ENCODE data around the gene UBR4.
"Not testable (repeated sequence)": the region's sequence is repeated elsewhere in the genome, so short reads cannot be mapped to it uniquely, and the experiment has no call there.

The UBR4 gene

GRCh38 chr1:19239876-19240275 lies 29.8 kb upstream of the UBR4 start:
- DNase-seq (ENCODE audit: insufficient read length) (no peak), FAIRE-seq (no peak)
- TF ChIP-seq TAF1 (IDR thresholded peaks at IDR 0.05; ENCODE audit: borderline replicate concordance, low read depth, low read length) (no peak), POLR2A (IDR thresholded peaks at IDR 0.05; ENCODE audit: low read depth, low read length) (no peak), POLR2AphosphoS5 (IDR thresholded peaks at IDR 0.05; ENCODE audit: low read depth, low read length) (no peak)

- FAIRE-seq = no peak
- no peak for TF ChIP-seq POLR2A (IDR thresholded peaks at IDR 0.05; ENCODE audit: low read depth, low read length)
- no peak for TF ChIP-seq TAF1 (IDR thresholded peaks at IDR 0.05; ENCODE audit: borderline replicate concordance, low read depth, low read length)
- no peak for TF ChIP-seq POLR2AphosphoS5 (IDR thresholded peaks at IDR 0.05; ENCODE audit: low read depth, low read length)
Measured at GRCh38 chr1:19234224-19234623, 24.2 kb upstream of the UBR4 start.

DNA sequence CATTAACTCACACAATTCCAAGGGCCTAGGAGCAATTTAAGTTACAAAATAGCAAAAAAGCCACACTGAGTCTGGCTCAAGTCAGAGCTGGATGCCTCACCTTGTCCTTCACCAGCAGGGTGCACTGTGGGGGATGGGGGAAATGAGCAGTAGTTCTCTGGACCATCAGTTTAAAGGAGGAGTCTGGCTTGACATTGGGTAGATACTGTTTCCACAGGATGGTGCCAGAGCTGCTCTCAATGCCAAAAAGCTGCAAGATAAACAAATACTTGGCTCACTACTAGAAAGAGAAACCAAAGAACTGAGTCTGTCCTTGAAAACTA lies 22.4 kb upstream of the UBR4 start:
- DNase-seq (ENCODE audit: insufficient read length) (no peak), FAIRE-seq (no peak)
- TF ChIP-seq POLR2A (IDR thresholded peaks at IDR 0.05; ENCODE audit: low read depth, low read length) (no peak), TAF1 (IDR thresholded peaks at IDR 0.05; ENCODE audit: borderline replicate concordance, low read depth, low read length) (no peak), POLR2AphosphoS5 (IDR thresholded peaks at IDR 0.05; ENCODE audit: low read depth, low read length) (no peak)

More at GRCh38 chr1:19234224-19234623, 24.2 kb upstream of the UBR4 start:
- DNase-seq (ENCODE audit: insufficient read length) = no peak

- FAIRE-seq; DNase-seq (ENCODE audit: insufficient read length): not testable (repeated sequence)
Measured at GRCh38 chr1:19231736-19232523, 21.9 kb upstream of the UBR4 start.

GRCh38 chr1:19229828-19230325 lies 19.8 kb upstream of the UBR4 start:
- TF ChIP-seq POLR2AphosphoS5 (IDR thresholded peaks at IDR 0.05; ENCODE audit: low read depth, low read length) (no peak), POLR2A (IDR thresholded peaks at IDR 0.05; ENCODE audit: low read depth, low read length) (no peak), TAF1 (IDR thresholded peaks at IDR 0.05; ENCODE audit: borderline replicate concordance, low read depth, low read length) (no peak)
- FAIRE-seq (no peak), DNase-seq (ENCODE audit: insufficient read length) (no peak)

DNA sequence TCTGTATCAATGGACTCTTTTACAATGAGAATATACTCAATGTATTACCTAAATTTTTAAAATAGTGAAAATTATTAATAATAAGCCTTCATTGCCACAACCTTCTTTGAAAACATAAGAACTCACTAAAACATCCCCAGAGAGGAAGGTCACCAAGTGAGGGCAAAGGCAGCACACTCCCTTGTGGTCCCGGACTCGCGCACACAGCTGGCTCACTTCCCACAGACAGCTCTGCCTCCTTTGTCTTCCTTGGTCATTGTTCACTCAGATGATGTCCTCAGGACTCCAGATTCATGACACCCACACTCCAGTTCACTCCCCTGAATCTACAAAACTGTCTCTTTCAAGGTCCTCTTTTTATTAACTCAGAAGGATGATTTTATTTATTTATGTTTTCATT lies 19.2 kb upstream of the UBR4 start:
- DNase-seq (ENCODE audit: insufficient read length) = no peak
- TF ChIP-seq TAF1 (IDR thresholded peaks at IDR 0.05; ENCODE audit: borderline replicate concordance, low read depth, low read length) = no peak
- TF ChIP-seq POLR2AphosphoS5 (IDR thresholded peaks at IDR 0.05; ENCODE audit: low read depth, low read length) = no peak
- no peak for TF ChIP-seq POLR2A (IDR thresholded peaks at IDR 0.05; ENCODE audit: low read depth, low read length)
- FAIRE-seq = no peak

DNA sequence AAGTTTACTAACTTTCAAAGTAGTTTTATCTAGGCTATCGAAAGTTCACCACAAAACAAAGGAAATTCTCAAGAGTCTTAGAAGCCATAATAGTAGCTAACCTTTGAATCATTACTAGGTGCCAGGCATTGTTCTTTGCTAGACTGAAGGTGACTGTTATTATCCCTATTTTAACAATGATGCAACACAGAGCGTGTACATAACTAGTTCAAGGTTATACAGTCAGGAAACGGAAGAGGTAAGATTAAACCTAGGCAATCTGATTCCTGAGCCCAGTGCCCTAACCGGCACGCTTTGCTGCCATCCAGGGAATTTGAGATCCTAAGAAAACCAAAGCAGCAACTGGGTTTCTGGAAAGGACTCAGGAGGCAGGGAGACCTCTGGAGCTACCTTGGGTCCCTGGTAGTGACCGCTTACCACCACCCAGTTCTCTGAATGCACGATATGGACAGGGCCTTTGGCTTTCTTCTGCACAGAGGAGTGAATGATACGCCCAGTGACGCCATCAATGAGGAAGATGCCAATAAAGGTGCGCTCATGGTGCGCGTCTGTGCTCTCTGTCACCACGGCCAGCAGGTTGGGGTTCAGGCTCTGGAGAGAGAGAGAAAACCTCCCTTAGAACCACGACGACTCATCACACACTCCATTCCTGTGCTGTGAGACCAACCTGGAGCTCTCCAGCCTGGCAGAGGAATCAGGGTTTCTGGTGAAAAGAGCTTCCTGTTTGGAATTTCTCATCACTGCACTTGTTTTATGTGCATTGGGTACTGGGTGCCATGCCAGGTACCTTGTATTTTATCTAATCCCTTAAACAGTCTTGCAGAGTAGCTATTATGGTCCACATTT lies 13.1 kb upstream of the UBR4 start:
- DNase-seq (ENCODE audit: insufficient read length) = no peak
- TF ChIP-seq POLR2AphosphoS5 (IDR thresholded peaks at IDR 0.05; ENCODE audit: low read depth, low read length) (no peak), POLR2A (IDR thresholded peaks at IDR 0.05; ENCODE audit: low read depth, low read length) (no peak), TAF1 (IDR thresholded peaks at IDR 0.05; ENCODE audit: borderline replicate concordance, low read depth, low read length) (no peak)
- no peak for FAIRE-seq

- no peak for FAIRE-seq
- DNase-seq (ENCODE audit: insufficient read length) = no peak
- TF ChIP-seq TAF1 (IDR thresholded peaks at IDR 0.05; ENCODE audit: borderline replicate concordance, low read depth, low read length) (no peak), POLR2AphosphoS5 (IDR thresholded peaks at IDR 0.05; ENCODE audit: low read depth, low read length) (no peak), POLR2A (IDR thresholded peaks at IDR 0.05; ENCODE audit: low read depth, low read length) (no peak)
Measured at GRCh38 chr1:19222573-19222972, 12.5 kb upstream of the UBR4 start.

DNA sequence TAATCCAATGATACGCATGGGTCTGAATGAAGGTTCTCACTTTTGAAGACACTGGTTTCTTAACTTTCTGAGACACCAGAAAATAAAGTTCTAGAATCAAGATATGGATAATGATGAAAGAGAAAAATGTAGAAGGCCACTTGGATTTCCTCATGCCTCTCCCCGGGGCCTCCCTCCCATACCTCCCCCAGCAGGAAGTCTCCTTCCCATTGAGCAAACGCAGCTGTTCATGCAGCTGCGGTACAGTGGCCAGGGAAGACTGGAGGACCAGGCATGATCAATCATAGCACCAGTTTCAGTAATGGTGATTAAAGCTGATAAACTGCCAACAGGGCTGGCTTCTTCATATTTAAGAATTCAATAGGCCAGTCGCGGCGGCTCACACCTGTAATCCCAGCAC lies 10.9 kb upstream of the UBR4 start:
- DNase-seq (ENCODE audit: insufficient read length) (no peak), FAIRE-seq (no peak)
- TF ChIP-seq TAF1 (IDR thresholded peaks at IDR 0.05; ENCODE audit: borderline replicate concordance, low read depth, low read length) (no peak), POLR2A (IDR thresholded peaks at IDR 0.05; ENCODE audit: low read depth, low read length) (no peak), POLR2AphosphoS5 (IDR thresholded peaks at IDR 0.05; ENCODE audit: low read depth, low read length) (no peak)

GRCh38 chr1:19220080-19220846 lies 10.2 kb upstream of the UBR4 start:
- DNase-seq (ENCODE audit: insufficient read length) (no peak), FAIRE-seq (peak; percentile 21)
- TF ChIP-seq POLR2AphosphoS5 (IDR thresholded peaks at IDR 0.05; ENCODE audit: low read depth, low read length) (no peak), POLR2A (IDR thresholded peaks at IDR 0.05; ENCODE audit: low read depth, low read length) (no peak), TAF1 (IDR thresholded peaks at IDR 0.05; ENCODE audit: borderline replicate concordance, low read depth, low read length) (no peak)

DNA sequence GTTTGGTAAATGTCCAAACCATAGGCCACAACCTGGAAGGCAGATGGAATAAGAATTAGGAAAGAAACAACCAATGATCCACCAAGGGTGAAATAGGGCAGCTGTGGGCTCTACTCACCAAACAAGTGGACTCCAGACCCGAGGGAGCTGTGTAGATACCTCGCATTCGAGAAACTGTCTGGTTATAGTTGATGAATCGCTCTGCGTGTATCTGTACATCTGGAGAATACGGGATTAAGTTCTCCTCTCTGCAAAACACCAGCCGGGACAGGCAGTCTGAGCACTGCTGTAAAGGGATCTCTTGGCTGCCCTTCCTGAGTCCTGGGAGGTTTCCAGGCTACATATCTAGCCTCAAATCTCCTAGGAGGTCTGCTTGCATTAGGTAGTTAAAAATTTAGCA lies 9.4 kb upstream of the UBR4 start:
- no peak for DNase-seq (ENCODE audit: insufficient read length)
- TF ChIP-seq TAF1 (IDR thresholded peaks at IDR 0.05; ENCODE audit: borderline replicate concordance, low read depth, low read length) (no peak), POLR2AphosphoS5 (IDR thresholded peaks at IDR 0.05; ENCODE audit: low read depth, low read length) (no peak), POLR2A (IDR thresholded peaks at IDR 0.05; ENCODE audit: low read depth, low read length) (no peak)
- FAIRE-seq = no peak

DNA sequence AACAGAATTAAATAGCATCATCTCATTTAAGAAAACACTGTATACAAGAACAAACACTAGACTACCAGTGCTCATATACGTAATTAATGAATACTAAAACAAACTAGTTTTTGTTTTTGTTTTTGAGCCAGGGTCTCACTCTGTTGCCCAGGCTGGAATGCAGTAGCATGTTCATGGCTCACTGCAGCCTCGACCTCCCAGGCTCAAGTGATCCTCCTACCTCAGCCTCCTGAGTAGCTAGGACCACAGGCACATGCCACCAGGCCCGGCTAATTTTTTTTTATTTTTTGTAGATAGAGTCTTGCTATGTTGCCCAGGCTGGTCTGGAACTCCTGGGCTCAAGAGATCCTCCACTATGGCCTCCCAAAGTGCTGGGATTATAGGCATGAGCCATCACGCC lies 6.5 kb upstream of the UBR4 start:
- DNase-seq (ENCODE audit: insufficient read length); FAIRE-seq: not testable (repeated sequence)
